H1 (cell line): ENCODE measurements around the gene FRMD4B. TPM values are rescaled to one million over a fixed set of nuclear protein-coding genes. Genes with fewer than 3 reads are reported as not detected.

Source experiments
- CTCF ChIA-PET: fragments of 300-600 bp; sonication (Branson Sonifier 250); formaldehyde crosslinking; loops from one replicate; lab custom pipeline; 2021; ENCODE audit not compliant: partially characterized antibody; lab: Charles Lee
- POLR2A ChIA-PET: fragments of 300-600 bp; sonication (Branson Sonifier 250); formaldehyde crosslinking; loops from one replicate; lab custom pipeline; 2021; ENCODE audit warnings: inconsistent platforms; ENCODE audit not compliant: partially characterized antibody; lab: Charles Lee
- DNase-seq, 2 experiments: peaks; one replicate each; pipeline versions ENCODE4 v3.0.0 to v3.0.0-alpha.2; 2010 to 2022; ENCODE audit warnings: low spot score in 2 of 2, low read depth in 1 of 2, mixed read lengths in 1 of 2
- FAIRE-seq: peaks from 2 replicates; lab custom pipeline; 2011; peaks lifted over from hg19 to GRCh38; lab: Jason Lieb, UNC
- H2AFZ ChIP-seq: 2 replicates; pipeline ENCODE4 v1.8.1; 2012; ENCODE audit warnings: low read length, inconsistent platforms
- H2AK5ac ChIP-seq: 2 replicates; pipeline ENCODE4 v1.6.1; 2013; ENCODE audit warnings: low read depth, low read length
- H2BK120ac ChIP-seq: replicated peaks from 2 replicates; pipeline ENCODE3; 2013; ENCODE audit warnings: low read depth, low read length, inconsistent platforms
- H2BK12ac ChIP-seq: 2 replicates; pipeline ENCODE4 v1.6.1; 2013; ENCODE audit warnings: low read depth, low read length
- H2BK15ac ChIP-seq: 2 replicates; pipeline ENCODE4 v1.6.1; 2013; ENCODE audit warnings: low read length
- H2BK20ac ChIP-seq: 2 replicates; pipeline ENCODE4 v1.6.1; 2013; ENCODE audit warnings: low read length
- H2BK5ac ChIP-seq: 2 replicates; pipeline ENCODE4 v1.6.1; 2013; ENCODE audit warnings: low read depth, low read length
- H3K14ac ChIP-seq: 2 replicates; pipeline ENCODE4 v1.6.1; 2013; ENCODE audit warnings: inconsistent platforms; ENCODE audit not compliant: insufficient read length
- H3K18ac ChIP-seq: 2 replicates; pipeline ENCODE4 v1.6.1; 2013; ENCODE audit warnings: low read length; ENCODE audit errors: extremely low read depth
- H3K23ac ChIP-seq: 2 replicates; pipeline ENCODE4 v1.6.1; 2013; ENCODE audit warnings: inconsistent platforms; ENCODE audit not compliant: insufficient read length
- H3K23me2 ChIP-seq: 2 replicates; pipeline ENCODE4 v1.6.1; 2013; ENCODE audit warnings: low read depth, low read length
- H3K27ac ChIP-seq: 2 replicates; pipeline ENCODE4 v1.6.1; 2011; ENCODE audit warnings: low read depth, low read length, inconsistent platforms
- H3K27me3 ChIP-seq, 4 experiments: replicated peaks in 1 of 4; 1 replicate in 1 of 4; 2 replicates in 3 of 4; pipeline versions ENCODE4 v1.6.1 to v1.8.1; 2011 to 2013; ENCODE audit warnings: low read length in 3 of 4, mild to moderate bottlenecking in 3 of 4, inconsistent platforms in 2 of 4, mixed read lengths in 2 of 4, moderate library complexity in 1 of 4; ENCODE audit not compliant: control insufficient read depth in 3 of 4, insufficient read depth in 3 of 4; ENCODE audit errors: extremely low read depth in 1 of 4
- H3K36me3 ChIP-seq, 4 experiments: 2 replicates each; pipeline versions ENCODE4 v1.6.1 to v1.8.1; 2011 to 2013; ENCODE audit warnings: mild to moderate bottlenecking in 4 of 4, low read length in 3 of 4, moderate library complexity in 2 of 4, control low read depth in 1 of 4, inconsistent platforms in 1 of 4; ENCODE audit not compliant: insufficient read depth in 4 of 4, control insufficient read depth in 2 of 4
- H3K4ac ChIP-seq: replicated peaks from 2 replicates; pipeline ENCODE3; 2013; ENCODE audit warnings: low read length, low read depth, mixed read lengths, inconsistent platforms; ENCODE audit not compliant: insufficient read length
- H3K4me1 ChIP-seq, 4 experiments: replicated peaks in 1 of 4; 1 replicate in 1 of 4; 2 replicates in 3 of 4; pipeline versions ENCODE4 v1.6.1 to v1.8.1; 2011 to 2013; ENCODE audit warnings: low read length in 3 of 4, inconsistent platforms in 2 of 4, mixed read lengths in 1 of 4; ENCODE audit not compliant: insufficient read depth in 4 of 4, control insufficient read depth in 3 of 4
- H3K4me2 ChIP-seq, 2 experiments: 2 replicates each; pipeline versions ENCODE4 v1.6.1 to v1.8.1; 2011 to 2013; ENCODE audit warnings: low read depth in 2 of 2, low read length in 2 of 2, control low read depth in 1 of 2, inconsistent platforms in 1 of 2, mild to moderate bottlenecking in 1 of 2; ENCODE audit not compliant: insufficient read depth in 1 of 2
- H3K4me3 ChIP-seq, 4 experiments: fragments of 200-600, 300-600 bp in 1 of 4; sonication (generic), shearing (Covaris generic), sonication (Bioruptor Twin) in 1 of 4; 2 replicates each; pipeline versions ENCODE4 v1.5.1 to v1.8.1; 2011 to 2016; ENCODE audit warnings: low read length in 4 of 4, low read depth in 3 of 4, control low read depth in 2 of 4, inconsistent platforms in 2 of 4, mild to moderate bottlenecking in 2 of 4, mixed read lengths in 1 of 4, moderate library complexity in 1 of 4; ENCODE audit not compliant: insufficient read depth in 2 of 4; ENCODE audit errors: extremely low read depth in 1 of 4
- H3K56ac ChIP-seq: replicated peaks from 2 replicates; pipeline ENCODE3; 2013; ENCODE audit warnings: low read depth, mild to moderate bottlenecking, mixed read lengths, low read length, inconsistent platforms; ENCODE audit not compliant: insufficient read length
- H3K79me1 ChIP-seq: 2 replicates; pipeline ENCODE4 v1.6.1; 2013; ENCODE audit warnings: low read depth, low read length, control low read depth
- H3K79me2 ChIP-seq, 2 experiments: 2 replicates each; pipeline versions ENCODE4 v1.6.1 to v1.8.1; 2012 to 2013; ENCODE audit warnings: low read length in 2 of 2, mild to moderate bottlenecking in 2 of 2, inconsistent platforms in 1 of 2; ENCODE audit not compliant: insufficient read depth in 2 of 2, control insufficient read depth in 1 of 2
- H3K9ac ChIP-seq, 4 experiments: replicated peaks in 1 of 4; 1 replicate in 1 of 4; 2 replicates in 3 of 4; pipeline versions ENCODE4 v1.6.1 to v1.8.1; 2011 to 2013; ENCODE audit warnings: low read depth in 3 of 4, low read length in 3 of 4, control low read depth in 2 of 4, mild to moderate bottlenecking in 2 of 4, moderate library complexity in 2 of 4, inconsistent platforms in 1 of 4; ENCODE audit errors: extremely low read depth in 1 of 4
- H3K9me3 ChIP-seq, 2 experiments: 2 replicates each; pipeline versions ENCODE4 v1.6.1 to v1.8.1; 2012 to 2013; ENCODE audit warnings: mild to moderate bottlenecking in 2 of 2, moderate library complexity in 2 of 2, control low read depth in 1 of 2, inconsistent platforms in 1 of 2, low read depth in 1 of 2, low read length in 1 of 2, mixed read lengths in 1 of 2; ENCODE audit not compliant: insufficient read depth in 2 of 2
- H4K20me1 ChIP-seq, 2 experiments: replicated peaks in 1 of 2; 2 replicates each; pipeline versions ENCODE3 to v1.8.1; 2011 to 2013; ENCODE audit warnings: inconsistent platforms in 2 of 2, low read length in 2 of 2, mild to moderate bottlenecking in 1 of 2; ENCODE audit not compliant: insufficient read depth in 2 of 2, control insufficient read depth in 1 of 2
- H4K5ac ChIP-seq: 2 replicates; pipeline ENCODE4 v1.6.1; 2013; ENCODE audit warnings: low read length, low read depth, mixed read lengths, inconsistent platforms; ENCODE audit not compliant: insufficient read length
- H4K8ac ChIP-seq: 2 replicates; pipeline ENCODE4 v1.8.0; 2013; ENCODE audit warnings: mild to moderate bottlenecking, moderate library complexity, low read length, inconsistent platforms; ENCODE audit not compliant: insufficient read depth; ENCODE audit errors: extremely low read depth
- H4K91ac ChIP-seq: replicated peaks from 2 replicates; pipeline ENCODE3; 2013; ENCODE audit warnings: low read length, mixed read lengths, inconsistent platforms; ENCODE audit not compliant: insufficient read length
- BACH1 ChIP-seq: IDR thresholded peaks from 2 replicates; pipeline ENCODE4 v1.6.1; 2012; ENCODE audit warnings: low read length, improper control_type of control experiment
- BCL11A ChIP-seq, 2 experiments: IDR thresholded peaks; one replicate each; pipeline ENCODE4 v1.6.1; 2011; ENCODE audit warnings: low read depth in 2 of 2, low read length in 2 of 2, mild to moderate bottlenecking in 2 of 2
- CBX5 ChIP-seq: fragments of 300-800, 300-1000 bp; sonication (generic); IDR thresholded peaks from 2 replicates; pipeline ENCODE4 v1.7.1; 2016; ENCODE audit warnings: antibody characterized with exemption, low read length, low read depth
- CBX8 ChIP-seq: fragments of 300-800, 300-1000 bp; sonication (generic); IDR thresholded peaks from 2 replicates; pipeline ENCODE4 v1.7.1; 2016; ENCODE audit warnings: low read depth, low read length, borderline replicate concordance
- EGR1 ChIP-seq: IDR thresholded peaks from 2 replicates; pipeline ENCODE4 v1.6.1; 2011; ENCODE audit warnings: low read depth, low read length, borderline replicate concordance
- EZH2 ChIP-seq: fragments of 200-600 bp; sonication (generic); IDR thresholded peaks from 2 replicates; pipeline ENCODE4 v1.7.1; 2012; ENCODE audit warnings: low read depth, mild to moderate bottlenecking, moderate library complexity, low read length, inconsistent platforms; ENCODE audit not compliant: severe bottlenecking
- FOSL1 ChIP-seq: IDR thresholded peaks from 2 replicates; pipeline ENCODE4 v1.6.1; 2011; ENCODE audit warnings: mild to moderate bottlenecking, low read depth, low read length, moderate library complexity; ENCODE audit not compliant: insufficient read depth
- GABPA ChIP-seq: IDR thresholded peaks from 2 replicates; pipeline ENCODE4 v1.6.1; 2011; ENCODE audit warnings: mild to moderate bottlenecking, low read length, moderate library complexity, borderline replicate concordance; ENCODE audit not compliant: insufficient read depth
- POLR2A ChIP-seq, 2 experiments: IDR thresholded peaks; 1 replicate in 1 of 2; 2 replicates in 1 of 2; pipeline ENCODE4 v1.6.1; 2011; ENCODE audit warnings: low read depth in 2 of 2, low read length in 2 of 2, mild to moderate bottlenecking in 2 of 2; ENCODE audit errors: control extremely low read depth in 1 of 2
- POLR2AphosphoS5 ChIP-seq: IDR thresholded peaks from 2 replicates; pipeline ENCODE4 v1.6.1; 2011; ENCODE audit warnings: low read depth, low read length
- RNF2 ChIP-seq: fragments of 200-900, 300-1000 bp; sonication (generic); IDR thresholded peaks from 2 replicates; pipeline ENCODE4 v1.7.1; 2016; ENCODE audit warnings: borderline replicate concordance, low read depth, mild to moderate bottlenecking, antibody characterized with exemption, low read length; ENCODE audit not compliant: poor library complexity, severe bottlenecking; ENCODE audit errors: missing control alignments
- SUZ12 ChIP-seq: fragments of 200-600 bp; sonication (generic); IDR thresholded peaks from 2 replicates; pipeline ENCODE4 v1.6.1; 2012; ENCODE audit warnings: mild to moderate bottlenecking, inconsistent platforms, low read length, moderate library complexity, mixed read lengths
- WGBS, 2 experiments: shearing (Covaris generic) in 1 of 2; methylation state at CpG; one replicate each; pipeline versions ENCODE4 v1.1.6 to v1.1.7; 2013 to 2015; ENCODE audit warnings: low lambda C conversion rate in 2 of 2, mixed read lengths in 2 of 2, inconsistent platforms in 1 of 2, low coverage in 1 of 2, missing lambda C conversion rate in 1 of 2; ENCODE audit not compliant: insufficient replicate concordance in 2 of 2, insufficient coverage in 1 of 2, insufficient read length in 1 of 2; ENCODE audit errors: extremely low coverage in 1 of 2, missing lambda C conversion rate in 1 of 2; 5-methylcytosine and 5-hydroxymethylcytosine counted together
- polyA plus RNA-seq, 7 experiments: library from polyadenylated mRNA; depleted of rRNA in 3 of 7; stranded (reverse) in 5 of 7; unstranded in 2 of 7; fragments of >200 nt in 5 of 7; fragments of 200-250 nt in 2 of 7; gene quantifications; 1 replicate in 5 of 7; 2 replicates in 1 of 7; 4 replicates in 1 of 7; pipeline versions ENCODE4 v1.2.1 to v1.2.3, GENCODE V29; 2011 to 2013; ENCODE audit warnings: missing spikeins in 2 of 7, mixed read lengths in 2 of 7
- total RNA-seq: library from RNA; stranded (reverse); fragmentation: NEBNext Ultra II Directional; extraction: Animal tissue kit (Norgen Biotek cat#: 25700); gene quantifications from 2 replicates; pipeline ENCODE4 v1.2.1, GENCODE V29; 2021
- TF ChIP-seq, protein P1 (sequence below): IDR thresholded peaks from 2 replicates; pipeline ENCODE4 v1.6.1; 2012; ENCODE audit warnings: inconsistent platforms

Gene FRMD4B
- total and polyA plus RNA-seq, 2 of the 8 experiments (the other 6 are each of a cell fraction or from before 2014, with no cell fraction given) = 2.7 to 7.2 TPM

DNA sequence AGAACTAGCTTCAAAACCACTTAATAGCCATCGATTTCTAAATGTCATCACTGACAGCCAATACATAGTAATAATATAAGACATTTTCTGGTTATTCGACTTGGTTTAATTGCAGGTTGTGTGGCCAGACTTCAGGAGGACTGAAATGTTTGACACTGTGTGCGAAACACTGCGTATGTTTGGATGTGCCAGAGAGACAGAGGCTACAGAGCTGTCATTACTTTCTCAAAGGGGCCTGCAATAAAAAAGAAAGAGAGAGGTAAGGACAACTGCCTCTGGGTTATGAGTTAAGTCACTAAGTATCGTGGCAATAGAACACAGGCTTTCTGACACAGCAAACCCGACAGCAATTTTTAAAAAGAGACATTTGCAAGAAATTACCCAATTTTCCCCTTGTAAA lies 264.4 kb downstream of the FRMD4B start:
- H2BK5ac ChIP-seq = no peak overlapping the region
- H3K27me3 ChIP-seq = no peaks in the 10 kb centered on the region
- H3K23me2 ChIP-seq = no peaks in the 10 kb centered on the region
- no peaks in the 10 kb centered on the region for H3K4me1 ChIP-seq
- H3K14ac ChIP-seq = no peak overlapping the region
- no peak overlapping the region for H4K5ac ChIP-seq
- no peak overlapping the region for H4K91ac ChIP-seq
- no peak overlapping the region for H2AFZ ChIP-seq
- no peak overlapping the region for H3K27ac ChIP-seq
- POLR2A ChIA-PET = interaction anchor here (0.8 to 1.4 kb wide), 2 partner anchors 23 to 42 kb away, joined by 3 to 5 read pairs; partner anchors contain the start of gene UBA3
- no peak overlapping the region for H3K23ac ChIP-seq
- H3K4me2 ChIP-seq = no peak overlapping the region
- FAIRE-seq (no peak), DNase-seq (no peak)
- H2BK15ac ChIP-seq = no peak overlapping the region
- no peak overlapping the region for H3K4me3 ChIP-seq
- no peak overlapping the region for H2BK120ac ChIP-seq
- no peak overlapping the region for H3K4ac ChIP-seq
- no peak overlapping the region for H3K18ac ChIP-seq
- no peaks in the 10 kb centered on the region for H3K79me1 ChIP-seq
- H2AK5ac ChIP-seq = no peak overlapping the region
- H4K20me1 ChIP-seq = no peaks in the 10 kb centered on the region
- H4K8ac ChIP-seq = no peak overlapping the region
- CTCF ChIA-PET = interaction anchor here (0.6 to 6.3 kb wide), 37 partner anchors 10 to 1120 kb away, joined by 3 to 59 read pairs (median 5); no protein-coding TSS in a partner anchor
- H2BK12ac ChIP-seq = no peak overlapping the region
- no peak overlapping the region for H3K56ac ChIP-seq
- no peak overlapping the region for H3K9ac ChIP-seq
- H2BK20ac ChIP-seq = no peak overlapping the region
- 87% methylated on average over 6 of the region's 6 CpGs; no CpG with 5 or more reads in 1 of the 2 experiments for WGBS, 2 experiments
- H3K79me2 ChIP-seq = no peaks in the 10 kb centered on the region
- no peaks in the 10 kb centered on the region for H3K36me3 ChIP-seq
- H3K9me3 ChIP-seq = no peaks in the 10 kb centered on the region
- TF ChIP-seq BACH1 = no peak
- TF ChIP-seq POLR2A (IDR thresholded peaks at IDR 0.05; ENCODE audit: control extremely low read depth in 1 of 2, low read depth in 2 of 2, low read length in 2 of 2) = no peak
- TF ChIP-seq FOSL1 = no peak
- TF ChIP-seq CBX8 = no peak
- TF ChIP-seq GABPA = no peak
- TF ChIP-seq CBX5 = no peak
- no peak for TF ChIP-seq SUZ12
- no peak for TF ChIP-seq BCL11A (IDR thresholded peaks at IDR 0.05; ENCODE audit: low read depth in 2 of 2, low read length in 2 of 2)
- TF ChIP-seq POLR2AphosphoS5 = no peak
- TF ChIP-seq, protein P1, sequence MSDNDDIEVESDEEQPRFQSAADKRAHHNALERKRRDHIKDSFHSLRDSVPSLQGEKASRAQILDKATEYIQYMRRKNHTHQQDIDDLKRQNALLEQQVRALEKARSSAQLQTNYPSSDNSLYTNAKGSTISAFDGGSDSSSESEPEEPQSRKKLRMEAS = no peak
- no peak for TF ChIP-seq EGR1
- no peak for TF ChIP-seq RNF2
- no peak for TF ChIP-seq EZH2
